Retinal pigment epithelial cell (primary cell): ENCODE results near the gene DYRK1A.

Source experiments
- DNase-seq: peaks from one replicate; pipeline ENCODE4 v3.0.0-alpha.2; 2010; ENCODE audit warnings: low read depth
- H3K4me3 ChIP-seq: 2 replicates; pipeline ENCODE4 v1.5.1; 2011; ENCODE audit warnings: mild to moderate bottlenecking, low read length, control low read depth, moderate library complexity
- CTCF ChIP-seq: conservative IDR thresholded peaks from 2 replicates; pipeline ENCODE4 v1.5.1; 2011; ENCODE audit warnings: low read depth, low read length, control low read depth, inconsistent platforms

DYRK1A gene

GRCh38 chr21:37552496-37553029 lies 186.0 kb downstream of the DYRK1A start:
- DNase-seq, result no peak
- H3K4me3 ChIP-seq, result no peak overlapping the region
- no peak for TF ChIP-seq CTCF

GRCh38 chr21:37553078-37553481 lies 186.5 kb downstream of the DYRK1A start:
- TF ChIP-seq CTCF, result no peak
- DNase-seq, result no peak

GRCh38 chr21:37554661-37555379 lies 188.2 kb downstream of the DYRK1A start:
- no peak for DNase-seq
- TF ChIP-seq CTCF, result no peak
- no peak overlapping the region for H3K4me3 ChIP-seq

More at GRCh38 chr21:37553078-37553481, 186.5 kb downstream of the DYRK1A start:
- no peak overlapping the region for H3K4me3 ChIP-seq

GRCh38 chr21:37555672-37556261 lies 189.2 kb downstream of the DYRK1A start:
- no peak overlapping the region for H3K4me3 ChIP-seq
- TF ChIP-seq CTCF, result no peak
- no peak for DNase-seq

- H3K4me3 ChIP-seq, result no peak overlapping the region
- TF ChIP-seq CTCF, result no peak
- no peak for DNase-seq
Observed at GRCh38 chr21:37557261-37557950, 190.8 kb downstream of the DYRK1A start.

- H3K4me3 ChIP-seq, result no peak overlapping the region
- no peak for TF ChIP-seq CTCF
- no peak for DNase-seq
Observed at GRCh38 chr21:37558676-37559211, 192.2 kb downstream of the DYRK1A start.
